HG02763 (cell line): ENCODE results near the gene ADAT3.
A peak's percentile ranks its signal among the peaks of the same experiment; 100 is the strongest.

ENCODE experiments used
- ATAC-seq: cut with Tn5 transposase; IDR thresholded peaks from one replicate; pipeline ENCODE4 v1.9.1; 2021; ENCODE audit warnings: mild to moderate bottlenecking, moderate library complexity; ENCODE audit not compliant: unreplicated experiment

Gene ADAT3

DNA sequence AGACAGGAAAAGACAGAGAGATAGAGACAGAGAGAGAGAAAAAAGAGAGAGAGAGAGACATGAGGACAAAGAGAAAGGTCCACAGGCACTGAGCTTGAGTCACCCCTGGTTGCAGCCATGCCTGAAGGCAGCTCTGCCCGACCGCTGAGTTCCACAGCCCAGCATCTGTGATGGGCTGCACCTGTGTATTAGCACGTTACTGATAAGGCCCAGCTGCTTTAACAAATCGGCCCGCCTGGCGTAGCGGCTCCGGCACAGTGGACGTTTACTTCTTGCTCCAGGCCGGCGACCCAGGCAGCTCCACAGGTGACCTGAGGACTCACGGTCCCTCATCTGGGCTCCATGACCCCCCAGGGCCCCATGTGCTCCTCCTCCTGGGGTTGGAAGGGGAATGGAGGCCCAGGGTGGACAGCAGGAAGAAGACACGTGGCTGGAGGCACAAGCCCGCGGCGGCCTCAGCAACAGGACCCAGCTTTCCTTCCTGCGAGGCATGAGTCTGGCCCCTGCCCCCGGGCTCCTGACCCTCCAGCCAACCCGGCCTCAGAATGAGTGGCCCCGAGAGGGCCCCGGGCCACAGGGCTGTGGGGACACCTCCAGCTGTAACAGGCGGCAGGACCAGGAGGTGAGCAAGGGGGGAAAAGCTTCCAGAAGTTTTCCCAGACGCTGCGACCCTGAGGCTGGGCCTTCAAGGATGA lies 31.9 kb downstream of the ADAT3 start:
- ATAC-seq = no peak

DNA sequence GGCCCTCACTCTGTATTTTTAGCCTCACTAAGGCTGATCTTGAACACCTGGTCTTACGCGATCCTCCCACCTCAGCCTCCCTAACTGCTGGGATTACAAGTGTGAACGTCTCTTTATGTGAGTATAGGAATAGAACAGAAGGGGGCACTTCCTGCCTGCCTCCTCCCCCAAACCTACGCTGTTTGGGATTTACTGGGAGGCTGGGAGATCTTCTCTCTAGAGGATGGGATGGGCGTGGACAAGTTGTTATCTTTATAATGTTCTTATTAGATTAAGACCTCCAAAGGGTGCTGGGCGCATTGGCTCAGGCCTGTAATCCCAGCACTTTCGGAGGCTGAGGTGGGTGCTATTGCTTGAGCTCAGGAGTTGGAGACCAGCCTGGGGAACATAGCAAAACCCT lies 32.9 kb downstream of the ADAT3 start:
- no peak for ATAC-seq

DNA sequence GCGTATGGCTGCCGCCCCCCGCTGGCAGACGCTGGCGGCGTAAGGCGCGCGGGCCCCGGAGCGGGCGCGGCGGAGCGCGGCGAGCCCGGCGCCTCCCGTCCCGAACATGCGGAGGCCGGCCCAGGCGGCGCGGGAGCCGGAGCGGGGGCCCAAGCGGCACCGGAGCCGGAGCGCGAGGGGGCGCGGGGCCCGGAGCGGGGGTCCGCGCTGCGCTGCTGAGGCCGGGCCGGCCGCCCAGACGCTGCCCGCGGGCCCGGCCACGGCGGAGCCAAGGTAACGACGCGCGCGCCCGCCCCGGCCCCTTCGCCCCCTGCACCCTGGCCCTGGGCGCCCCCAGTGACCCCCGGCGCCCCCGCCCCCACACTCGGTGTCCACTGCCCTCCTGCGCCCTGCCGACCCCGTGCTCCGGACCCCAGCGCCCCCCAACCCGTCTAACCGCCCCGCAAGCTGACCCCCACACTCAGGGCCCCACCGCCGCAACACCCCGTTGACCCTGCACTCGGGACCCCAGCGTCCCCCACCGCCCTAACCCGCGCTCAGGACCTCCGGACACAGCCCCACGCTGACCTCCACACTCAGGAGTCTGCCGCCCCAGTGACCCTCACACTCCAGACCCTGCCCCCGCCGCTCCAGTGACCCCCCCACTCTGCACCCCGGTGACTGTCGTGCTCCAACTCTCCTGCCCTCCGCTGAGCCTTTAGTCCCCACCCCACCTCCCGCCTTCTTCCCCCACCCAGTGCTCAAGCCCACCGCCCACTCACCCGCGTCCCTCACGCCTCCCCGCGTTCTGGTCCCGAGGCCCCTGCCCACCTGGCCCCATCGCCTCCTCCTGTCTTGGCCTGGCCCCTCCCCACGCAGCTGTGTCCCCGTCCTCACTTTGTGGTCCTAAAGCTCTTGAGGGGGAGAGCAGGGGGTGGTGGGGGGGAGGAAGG lies 36.2 kb downstream of the ADAT3 start, which contains the start of gene CSNK1G2:
Gene CSNK1G2 (plus strand): TSS at position 27 of the 932 bp plus-strand sequence. CDS start 28,601 bp downstream, outside the sequence.
- ATAC-seq = peak; percentile 58

DNA sequence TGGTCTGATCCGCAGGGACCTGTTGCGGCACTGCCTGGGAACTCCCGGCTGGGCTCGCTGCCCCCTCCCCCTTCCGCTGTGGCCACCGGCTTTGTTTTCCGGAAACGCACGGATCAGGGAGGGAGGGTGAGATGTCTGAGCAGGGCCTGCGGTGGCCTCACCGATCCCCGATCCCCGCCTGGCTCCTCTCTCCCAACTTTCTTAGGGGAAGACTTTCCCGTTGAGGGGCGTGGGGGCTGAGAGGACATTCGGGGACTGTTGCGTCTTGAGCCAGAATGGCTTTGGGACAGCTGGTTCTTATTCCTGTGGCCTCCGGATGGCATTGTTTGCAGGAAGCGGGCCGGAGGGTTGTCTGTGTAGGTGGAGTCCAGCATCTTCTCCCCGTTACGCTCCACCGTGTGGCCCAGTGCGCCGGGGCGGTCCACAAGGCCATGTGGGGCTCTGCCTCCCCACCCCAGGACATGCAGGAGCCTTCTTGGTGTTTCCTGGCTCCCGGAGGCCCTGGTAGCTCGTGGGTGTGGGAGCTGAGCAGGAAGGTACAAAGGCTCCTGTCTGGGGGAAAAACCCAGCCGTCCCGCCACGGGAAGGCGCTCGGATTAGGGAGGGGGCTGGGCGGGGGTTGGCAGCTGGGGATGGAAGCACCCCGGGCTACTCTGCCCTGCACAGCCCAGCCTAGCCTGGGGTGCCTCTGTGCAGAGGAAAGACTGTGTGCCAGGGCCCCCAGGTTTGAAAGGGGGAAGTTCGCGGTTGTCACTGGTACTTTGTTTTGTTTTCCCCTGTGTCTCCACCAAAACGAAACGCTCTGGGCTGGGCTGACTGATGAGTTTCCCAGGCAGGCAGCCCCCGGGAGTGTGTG lies 37.1 kb downstream of the ADAT3 start:
- ATAC-seq = no peak

DNA sequence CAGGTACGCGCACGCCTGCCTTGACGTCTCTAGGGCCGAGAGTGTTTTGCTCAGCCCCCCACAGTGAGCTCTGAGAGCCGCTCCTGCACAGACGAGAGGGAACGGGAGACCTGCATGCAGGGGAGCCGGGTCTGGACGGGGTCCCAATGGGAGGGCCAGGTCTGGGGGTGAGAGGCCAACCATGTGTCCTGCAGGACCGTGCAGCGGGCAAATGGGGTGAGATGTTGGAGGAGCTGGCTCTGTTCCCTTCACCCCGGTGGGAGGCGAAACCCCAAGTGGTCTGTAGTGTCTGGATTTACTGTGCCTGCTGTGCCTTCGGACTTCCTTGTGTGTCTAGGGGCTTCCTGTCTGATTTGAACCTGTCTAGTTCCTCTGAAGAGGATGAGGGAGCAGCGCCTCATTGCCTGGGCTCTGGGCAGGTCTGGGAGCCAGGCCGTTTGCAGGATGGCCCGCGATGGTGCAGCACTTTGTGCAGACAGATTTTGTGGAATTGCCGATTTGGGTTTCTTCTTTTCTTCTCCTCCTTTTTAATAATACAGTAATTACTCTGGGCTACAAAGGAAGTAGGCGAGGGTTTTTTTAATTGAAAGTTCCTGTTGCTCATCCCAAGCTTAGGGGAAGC lies 37.8 kb downstream of the ADAT3 start:
- ATAC-seq = no peak

DNA sequence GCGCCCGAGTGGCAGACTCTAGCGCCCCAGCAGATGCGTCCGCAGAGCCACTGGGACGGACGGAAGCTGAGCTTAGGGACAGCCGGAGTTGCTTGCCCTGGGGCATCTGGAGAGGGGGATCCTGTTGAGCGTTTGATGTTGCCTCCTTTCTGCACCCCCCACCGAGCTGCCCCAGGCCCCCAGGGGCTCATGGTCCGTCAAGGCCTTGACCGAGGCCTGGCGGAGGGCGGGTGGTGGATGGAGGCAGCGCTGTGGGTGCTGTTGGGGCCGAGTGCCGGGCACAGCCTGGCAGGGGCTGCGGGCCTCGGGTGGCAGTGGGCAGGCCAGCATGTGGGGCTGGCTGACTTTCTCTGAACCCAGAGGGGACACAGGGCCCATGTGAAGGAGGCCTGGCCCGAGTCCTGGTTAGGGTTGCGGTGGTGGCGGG lies 38.5 kb downstream of the ADAT3 start:
- no peak for ATAC-seq

DNA sequence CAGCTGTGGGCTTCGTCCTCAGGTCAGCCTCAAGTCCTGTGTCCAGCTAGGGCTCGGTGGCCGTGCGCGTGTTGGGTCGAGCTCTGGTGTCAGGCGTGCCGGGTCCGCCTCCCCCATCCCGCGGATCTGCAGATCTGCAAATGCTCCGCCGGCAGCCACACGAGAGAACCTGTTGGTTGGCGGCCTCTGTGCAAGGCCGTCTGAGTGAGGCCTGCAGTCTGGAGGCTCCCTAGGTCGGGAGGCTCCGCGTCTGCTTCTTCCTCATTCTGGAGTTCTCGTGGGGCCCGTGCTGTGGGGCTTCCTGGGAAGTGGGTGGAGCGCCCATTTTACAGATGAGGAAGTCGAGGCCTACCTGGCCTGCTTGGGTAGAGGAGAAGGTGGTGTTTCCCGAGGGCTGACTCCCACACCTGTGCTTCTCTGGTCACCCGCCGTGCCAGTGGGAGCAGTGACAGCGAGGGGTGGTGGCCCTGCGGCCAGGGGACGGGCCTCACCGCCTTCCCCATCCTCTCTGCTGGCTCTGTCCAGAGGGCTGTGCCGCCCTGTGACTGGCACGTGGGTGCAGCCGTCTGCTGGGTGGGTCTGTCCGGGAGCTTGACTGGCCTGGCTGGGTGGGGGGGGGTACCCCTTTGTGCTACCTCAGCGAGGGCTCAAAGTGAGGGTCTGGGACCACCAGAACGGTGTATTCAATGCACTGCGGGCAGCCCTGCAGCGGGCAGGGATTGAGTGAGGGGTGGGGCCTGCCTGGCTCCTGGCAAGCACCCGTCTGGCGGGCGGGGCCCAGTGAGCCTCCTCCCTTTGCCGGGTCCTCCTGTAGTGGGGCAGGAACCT lies 39.1 kb downstream of the ADAT3 start:
- ATAC-seq = no peak

DNA sequence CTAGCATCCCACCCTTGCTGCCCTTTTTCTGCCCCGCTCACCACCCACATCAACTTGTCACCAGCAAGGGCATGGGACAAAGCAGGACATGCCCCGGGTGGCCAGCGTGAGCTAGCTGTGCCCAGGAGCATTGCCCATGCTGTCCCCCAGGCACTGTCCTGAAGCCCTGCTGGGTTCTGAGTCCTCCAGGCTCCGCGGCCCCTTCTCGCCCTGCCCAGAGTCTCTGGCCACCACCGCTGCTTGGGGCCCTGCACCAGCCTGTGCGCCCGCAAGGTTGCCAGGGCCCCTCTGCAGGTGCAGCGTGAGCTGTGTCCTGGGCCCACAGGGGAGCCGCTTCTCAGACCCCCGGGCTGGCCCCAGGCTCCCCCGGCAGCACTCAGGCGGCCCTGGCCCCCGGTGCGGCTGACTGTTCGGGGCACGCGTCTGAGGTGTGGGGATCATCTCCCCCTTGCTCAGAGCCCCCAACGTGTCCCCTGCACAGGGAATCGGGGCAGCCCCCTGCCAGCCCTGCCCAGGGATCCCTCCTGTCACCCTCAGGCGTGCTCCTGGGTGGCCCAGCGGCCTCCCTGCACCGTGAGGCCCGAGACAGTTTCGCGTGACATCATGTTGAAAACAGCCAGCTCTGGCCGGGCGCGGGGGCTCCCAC lies 39.8 kb downstream of the ADAT3 start:
- ATAC-seq = no peak

DNA sequence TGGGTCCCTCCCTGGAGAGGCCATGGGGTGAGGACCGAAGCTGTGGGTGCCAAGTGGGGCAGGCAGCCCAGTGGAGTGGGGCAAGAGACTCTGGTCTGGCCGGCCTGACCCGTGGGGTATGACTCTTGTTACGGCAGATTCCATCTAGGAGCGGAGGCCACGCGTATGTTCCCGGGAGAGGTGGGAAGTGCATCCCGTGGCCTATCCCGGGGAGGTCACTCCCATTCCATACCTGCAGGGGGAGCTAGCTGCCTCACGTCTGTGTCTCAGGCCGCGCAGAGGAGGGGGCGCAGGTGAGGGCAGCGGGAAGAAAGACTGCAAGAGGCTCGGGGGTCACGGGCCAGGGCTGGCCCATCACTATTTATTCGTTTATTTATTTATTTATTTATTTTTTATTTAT lies 40.7 kb downstream of the ADAT3 start:
- no peak for ATAC-seq

DNA sequence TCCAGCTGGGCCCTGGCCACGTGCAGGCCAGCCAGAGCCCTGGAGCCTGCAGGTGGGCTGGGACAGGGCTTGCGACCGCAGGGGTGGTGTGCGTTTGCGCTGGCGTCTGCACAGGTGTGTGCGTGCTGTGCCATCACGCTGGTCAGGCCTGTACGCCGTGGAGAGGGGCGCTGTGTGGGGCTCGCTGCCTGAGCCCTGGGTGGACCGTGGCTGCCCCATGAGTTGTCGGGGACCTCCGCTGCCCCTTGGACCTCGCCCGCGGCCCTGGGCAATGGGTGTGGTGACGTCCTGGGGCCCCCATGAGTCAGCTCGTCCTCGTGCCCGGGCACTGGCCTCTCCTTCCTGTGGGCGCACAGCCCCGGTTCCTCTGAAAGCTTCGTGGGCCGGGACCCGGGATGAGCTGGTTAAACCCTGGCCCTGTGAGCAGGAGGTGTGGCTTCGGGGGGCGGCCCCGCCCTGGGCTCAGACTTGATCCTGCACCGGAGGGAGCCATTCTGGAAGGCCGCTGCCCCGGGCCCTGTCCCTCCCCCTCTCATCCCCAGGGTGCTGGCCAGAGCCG lies 42.5 kb downstream of the ADAT3 start:
- ATAC-seq = no peak

DNA sequence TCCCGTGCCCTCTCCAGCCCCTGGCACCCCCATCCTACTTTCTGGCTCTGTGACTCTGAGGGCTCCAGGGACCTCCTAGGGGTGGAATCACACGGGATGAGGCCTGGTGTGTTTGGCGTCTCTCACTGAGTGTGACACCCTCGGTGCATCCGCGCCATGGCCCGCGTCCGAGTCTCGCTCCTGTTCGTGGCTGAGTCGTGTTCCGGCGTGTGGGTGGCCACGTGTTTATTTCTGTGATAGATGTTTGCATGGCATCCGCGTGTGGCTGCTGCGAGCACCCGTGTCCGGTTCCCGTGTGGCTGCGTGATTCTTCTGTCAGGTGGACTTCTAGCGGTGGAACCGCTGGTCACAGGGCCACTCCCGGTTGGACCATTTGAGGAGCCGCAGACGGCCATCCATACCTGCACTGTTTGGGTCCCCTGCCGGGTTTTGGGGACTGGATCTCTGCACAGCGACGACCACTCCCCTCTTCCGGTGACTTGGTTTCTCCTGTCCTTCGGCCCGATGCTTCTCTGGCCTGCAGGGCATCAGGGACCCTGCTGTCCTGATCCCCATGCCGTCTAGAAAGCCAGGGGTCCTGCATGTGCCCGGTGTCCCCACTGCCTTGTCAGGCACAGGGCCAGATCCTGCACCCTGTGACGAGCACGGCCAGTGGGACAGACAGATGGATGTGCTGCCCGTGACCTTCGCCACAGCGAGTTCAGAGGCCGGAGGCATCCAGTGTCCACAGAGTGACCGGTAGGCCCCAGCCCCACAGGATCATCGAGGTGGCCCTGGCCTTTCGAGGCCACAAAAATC lies 44.3 kb downstream of the ADAT3 start:
- no peak for ATAC-seq

DNA sequence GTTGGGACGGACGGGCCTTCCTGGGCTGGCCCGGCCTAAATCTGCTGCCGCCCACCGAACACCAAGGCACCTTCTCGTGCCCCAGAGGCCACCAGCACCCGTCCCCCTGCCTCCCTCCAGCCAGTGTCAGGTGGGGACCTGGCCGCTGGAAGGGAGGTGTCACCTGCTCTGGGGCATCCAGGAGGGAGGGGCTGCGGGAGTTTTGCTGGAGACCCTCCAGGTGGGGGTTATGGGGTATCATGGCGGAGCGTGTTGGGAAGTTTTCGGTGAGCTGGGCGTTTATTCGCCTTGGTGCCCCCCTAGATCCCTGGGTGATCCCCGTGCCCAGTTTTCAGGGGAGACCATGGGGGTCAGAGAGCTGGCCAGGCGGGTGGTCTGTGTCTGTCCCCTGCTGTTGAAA lies 45.4 kb downstream of the ADAT3 start:
- no peak for ATAC-seq

DNA sequence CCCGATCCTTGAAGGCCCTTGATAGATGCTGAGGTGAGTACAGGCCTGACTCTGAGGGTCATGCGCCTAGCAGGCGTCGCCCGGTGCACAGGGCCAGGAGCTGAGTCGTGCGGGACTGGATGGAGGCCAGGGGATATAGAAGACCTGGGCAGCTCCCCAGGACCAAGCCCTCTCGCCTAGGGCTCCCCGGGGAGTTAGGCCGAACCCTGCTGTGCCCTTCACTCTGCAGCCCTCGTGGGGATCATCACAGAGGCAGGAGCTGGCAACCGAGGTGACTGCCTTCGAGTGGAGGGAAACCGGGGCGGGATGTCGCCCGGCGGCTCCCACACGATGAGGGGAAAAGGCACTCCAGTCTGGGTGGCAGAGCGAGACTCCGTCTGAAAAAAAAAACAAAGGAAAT lies 47.4 kb downstream of the ADAT3 start:
- no peak for ATAC-seq

DNA sequence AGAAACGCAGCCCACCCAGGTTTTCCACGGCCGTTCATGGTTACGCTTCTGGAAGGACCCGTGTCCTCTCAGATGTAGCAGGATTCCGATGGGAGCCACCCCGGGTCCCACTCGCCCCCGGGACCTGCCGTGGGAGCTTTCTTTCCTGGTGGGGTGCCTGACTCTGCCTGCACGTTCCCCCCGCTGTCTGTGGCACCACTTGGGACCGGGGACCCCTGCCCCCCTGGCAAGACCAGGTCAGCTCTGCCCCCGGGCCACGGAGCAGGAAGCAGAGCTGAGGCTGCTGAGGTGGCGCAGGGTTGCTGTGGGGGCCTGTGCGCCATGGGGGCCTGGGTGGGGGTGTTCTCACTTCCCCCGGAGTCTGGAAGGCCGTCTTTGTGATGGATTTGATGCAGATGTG lies 47.8 kb downstream of the ADAT3 start:
- no peak for ATAC-seq

DNA sequence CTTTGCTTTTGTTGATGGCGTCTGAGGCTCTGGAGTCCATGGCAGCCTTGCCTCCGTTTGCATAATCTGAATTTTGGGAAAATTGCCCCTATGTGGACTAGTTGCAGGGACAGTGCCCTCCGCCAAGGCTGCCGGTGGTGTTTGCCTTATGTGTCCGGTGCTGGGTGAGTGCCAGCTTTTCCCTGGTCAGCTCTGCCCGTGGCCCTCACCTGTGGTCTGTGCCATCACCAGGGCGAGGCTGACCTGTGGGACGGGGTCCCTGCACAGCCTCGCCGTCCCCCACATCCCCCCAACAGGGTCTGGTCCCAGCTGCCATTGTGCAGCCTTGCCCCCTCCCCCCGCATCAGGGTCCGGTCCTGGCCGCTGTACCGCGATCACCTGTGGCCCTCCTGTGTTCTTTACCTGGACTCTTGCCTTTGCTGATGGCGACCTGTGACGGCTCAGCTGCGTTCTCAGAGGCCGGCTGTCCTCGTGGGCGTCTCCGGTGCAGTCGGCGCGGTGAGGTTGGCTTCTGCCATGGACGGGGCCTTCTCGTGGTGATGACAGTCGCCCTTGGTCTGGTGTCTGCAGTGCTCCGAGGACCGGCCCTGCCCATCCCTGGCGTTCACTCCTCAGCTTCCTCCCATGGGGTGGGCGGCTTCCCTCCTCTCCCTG lies 48.4 kb downstream of the ADAT3 start:
- ATAC-seq = no peak

DNA sequence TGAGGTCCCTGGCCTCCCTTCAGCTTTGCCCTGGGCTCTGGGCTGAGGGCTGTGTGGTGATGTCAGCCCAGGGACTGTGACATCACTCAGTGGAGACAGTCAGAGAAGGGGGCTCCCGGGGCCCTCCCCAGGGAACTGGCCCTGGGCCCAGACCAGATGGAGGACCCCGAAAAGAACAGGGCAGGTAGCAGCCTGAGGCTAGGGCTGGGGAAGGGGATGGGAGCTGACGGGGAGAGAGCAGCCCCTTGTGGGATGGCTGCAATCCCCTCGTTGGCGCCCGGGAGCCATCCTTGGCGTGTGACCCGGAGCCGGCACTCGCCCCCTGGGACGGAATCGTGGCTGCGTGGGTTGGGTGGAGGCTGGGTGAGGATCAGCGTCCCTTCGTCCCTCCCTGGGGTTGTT lies 49.3 kb downstream of the ADAT3 start:
- no peak for ATAC-seq
